KMS-11 (cell line): ENCODE results near the gene CGREF1.

ENCODE experiments used
- H2AFZ ChIP-seq: fragments of 200-600 bp; sonication (generic); 2 replicates; pipeline ENCODE4 v1.6.1; 2016; ENCODE audit warnings: antibody characterized with exemption, mixed run types, low read depth
- H3K27ac ChIP-seq: fragments of 200-600 bp; sonication (generic); 2 replicates; pipeline ENCODE4 v1.6.1; 2016; ENCODE audit warnings: mild to moderate bottlenecking, mixed run types
- H3K27me3 ChIP-seq: fragments of 200-600 bp; sonication (generic); 2 replicates; pipeline ENCODE4 v1.6.1; 2017; ENCODE audit warnings: mild to moderate bottlenecking, low read depth, mixed run types, moderate library complexity; ENCODE audit not compliant: insufficient read depth
- H3K36me3 ChIP-seq: fragments of 200-600 bp; sonication (generic); 2 replicates; pipeline ENCODE4 v1.6.1; 2017; ENCODE audit warnings: mild to moderate bottlenecking, mixed run types; ENCODE audit not compliant: insufficient read depth
- H3K4me1 ChIP-seq: fragments of 200-600 bp; sonication (generic); 2 replicates; pipeline ENCODE4 v1.6.1; 2016; ENCODE audit warnings: mild to moderate bottlenecking, low read depth, mixed run types; ENCODE audit not compliant: poor library complexity, severe bottlenecking
- H3K4me2 ChIP-seq: fragments of 200-600 bp; sonication (generic); 2 replicates; pipeline ENCODE4 v1.7.0; 2016; ENCODE audit warnings: mild to moderate bottlenecking, mixed run types
- H3K4me3 ChIP-seq: fragments of 200-600 bp; sonication (generic); IDR thresholded peaks from 2 replicates; pipeline ENCODE4 v1.6.1; 2017; ENCODE audit warnings: low read depth, low read length, mixed read lengths; ENCODE audit not compliant: insufficient read depth
- H3K79me2 ChIP-seq: fragments of 200-600 bp; sonication (generic); 2 replicates; pipeline ENCODE4 v1.6.1; 2016; ENCODE audit warnings: low read depth, mixed run types; ENCODE audit not compliant: insufficient read depth
- H3K9ac ChIP-seq: fragments of 200-600 bp; sonication (generic); 2 replicates; pipeline ENCODE4 v1.6.1; 2016; ENCODE audit warnings: mild to moderate bottlenecking, mixed run types
- H4K20me1 ChIP-seq: fragments of 200-600 bp; sonication (generic); 2 replicates; pipeline ENCODE4 v1.6.1; 2016; ENCODE audit warnings: mild to moderate bottlenecking, mixed run types; ENCODE audit not compliant: insufficient read depth
- CTCF ChIP-seq: fragments of 200-600 bp; sonication (generic); conservative IDR thresholded peaks from 2 replicates; pipeline ENCODE4 v1.6.1; 2017; ENCODE audit warnings: low read depth, mild to moderate bottlenecking, antibody characterized with exemption, low read length, moderate library complexity, mixed read lengths

Gene CGREF1

GRCh38 chr2:27126252-27126710 lies 7.4 kb upstream of the CGREF1 start:
- H3K4me3 ChIP-seq, result no peak overlapping the region
- H3K4me2 ChIP-seq, result no peak overlapping the region
- H3K27ac ChIP-seq, result no peak overlapping the region
- no peak for TF ChIP-seq CTCF
- peaks cover 9% of the 10 kb centered on the region for H3K4me1 ChIP-seq
- no peaks in the 10 kb centered on the region for H3K27me3 ChIP-seq
- H3K9ac ChIP-seq, result no peak overlapping the region
- no peaks in the 10 kb centered on the region for H3K36me3 ChIP-seq
- no peaks in the 10 kb centered on the region for H3K79me2 ChIP-seq
- no peak overlapping the region for H2AFZ ChIP-seq
- no peaks in the 10 kb centered on the region for H4K20me1 ChIP-seq

- Histone ChIP-seq H4K20me1 (no peaks in the 10 kb centered on the region), H3K79me2 (no peaks in the 10 kb centered on the region), H3K4me3 (no peak overlapping the region), H3K9ac (no peak overlapping the region), H3K27me3 (no peaks in the 10 kb centered on the region), H3K27ac (no peak overlapping the region), H3K36me3 (no peaks in the 10 kb centered on the region), H3K4me1 (peaks cover 9% of the 10 kb centered on the region), H2AFZ (no peak overlapping the region), H3K4me2 (no peak overlapping the region)
- TF ChIP-seq CTCF, result no peak
Observed at GRCh38 chr2:27125104-27125503, 6.2 kb upstream of the CGREF1 start.

- Histone ChIP-seq H3K79me2 (no peaks in the 10 kb centered on the region), H3K9ac (peak within 1 kb of the TSS; percentile 28; the same call in 1 of the 2 replicates), H3K36me3 (no peaks in the 10 kb centered on the region), H2AFZ (peak within 1 kb of the TSS; percentile 78), H3K4me3 (peak within 1 kb of the TSS; percentile 72), H3K4me1 (peaks cover 9% of the 10 kb centered on the region), H4K20me1 (no peaks in the 10 kb centered on the region), H3K4me2 (peak within 1 kb of the TSS; percentile 67), H3K27me3 (no peaks in the 10 kb centered on the region), H3K27ac (no peak within 1 kb of the TSS)
- TF ChIP-seq CTCF, result no peak
Observed at GRCh38 chr2:27123302-27124150, 4.6 kb upstream of the CGREF1 start, which contains the start of gene ABHD1. Gene ABHD1, plus strand, starts transcription at chr2:27123815. Its CDS starts 134 bp downstream, at chr2:27123949.

GRCh38 chr2:27122791-27123190 lies 3.9 kb upstream of the CGREF1 start:
- Histone ChIP-seq H3K27ac (no peak overlapping the region), H3K36me3 (no peaks in the 10 kb centered on the region), H3K4me3 (no peak overlapping the region), H3K4me1 (peaks cover 9% of the 10 kb centered on the region), H3K9ac (no peak overlapping the region), H3K4me2 (peak overlapping the region; percentile 67; the same call in 1 of the 2 replicates), H2AFZ (peak overlapping the region; percentile 78; the same call in 1 of the 2 replicates), H3K79me2 (no peaks in the 10 kb centered on the region), H4K20me1 (no peaks in the 10 kb centered on the region), H3K27me3 (no peaks in the 10 kb centered on the region)
- no peak for TF ChIP-seq CTCF
